CD4-positive, CD25-positive, alpha-beta regulatory T cell (primary cell): Measurements from ENCODE around the gene NCKAP5. TPM values are rescaled to one million over a fixed set of nuclear protein-coding genes. Genes with fewer than 3 reads are reported as not detected.

Experiments
- ATAC-seq, 2 donors: fragments of 150-1000 bp; cut with Tn5 transposase; one replicate each; pipeline ENCODE4 v1.10.0; 2021; ENCODE audit warnings: low read depth in 2 of 2, moderate number of reproducible peaks in 2 of 2, moderate library complexity in 1 of 2
- DNase-seq, 3 donors: peaks; one replicate each; pipeline versions ENCODE4 v3.0.0 to v3.0.0-alpha.2; 2012 to 2022; ENCODE audit warnings: mixed read lengths in 1 of 3
- H3K27ac ChIP-seq: one replicate; pipeline ENCODE4 v1.7.0; 2013; ENCODE audit warnings: mild to moderate bottlenecking, low read length; ENCODE audit not compliant: insufficient read depth, poor library complexity, severe bottlenecking
- H3K27me3 ChIP-seq: one replicate; pipeline ENCODE4 v1.7.0; 2013; ENCODE audit warnings: low read length; ENCODE audit not compliant: control insufficient read depth, insufficient read depth
- H3K36me3 ChIP-seq: one replicate; pipeline ENCODE4 v1.7.0; 2013; ENCODE audit warnings: mild to moderate bottlenecking, low read length, moderate library complexity; ENCODE audit not compliant: control insufficient read depth, insufficient read depth
- H3K4me1 ChIP-seq: 2 replicates; pipeline ENCODE4 v1.7.0; 2013; ENCODE audit warnings: mild to moderate bottlenecking, low read length; ENCODE audit not compliant: insufficient read depth, control insufficient read depth, poor library complexity, severe bottlenecking
- H3K4me3 ChIP-seq: one replicate; pipeline ENCODE4 v1.7.0; 2013; ENCODE audit warnings: low read depth, mild to moderate bottlenecking, low read length, moderate library complexity
- H3K9me3 ChIP-seq, 2 experiments: 1 replicate in 1 of 2; 2 replicates in 1 of 2; pipeline ENCODE4 v1.7.0; 2013; ENCODE audit warnings: low read length in 2 of 2, mild to moderate bottlenecking in 1 of 2, moderate library complexity in 1 of 2; ENCODE audit not compliant: control insufficient read depth in 2 of 2
- H3K27ac Mint-ChIP-seq, 3 donors: one replicate each; pipeline ENCODE4 v1.8.0; 2020 to 2022; ENCODE audit warnings: mild to moderate bottlenecking in 3 of 3, mixed read lengths in 3 of 3, moderate library complexity in 2 of 3
- H3K27me3 Mint-ChIP-seq: one replicate; pipeline ENCODE4 v1.8.0; 2022; ENCODE audit warnings: mild to moderate bottlenecking, mixed read lengths
- H3K36me3 Mint-ChIP-seq: one replicate; pipeline ENCODE4 v1.8.0; 2020; ENCODE audit warnings: mixed read lengths
- H3K4me1 Mint-ChIP-seq, 4 donors: one replicate each; pipeline ENCODE4 v1.8.0; 2020 to 2022; ENCODE audit warnings: mixed read lengths in 4 of 4, mild to moderate bottlenecking in 1 of 4
- H3K4me3 Mint-ChIP-seq, 4 donors: one replicate each; pipeline ENCODE4 v1.8.0; 2020 to 2022; ENCODE audit warnings: mild to moderate bottlenecking in 4 of 4, mixed read lengths in 4 of 4, moderate library complexity in 3 of 4
- H3K9me3 Mint-ChIP-seq, 7 donors: one replicate each; pipeline ENCODE4 v1.8.0; 2020 to 2022; ENCODE audit warnings: mixed read lengths in 7 of 7, mild to moderate bottlenecking in 3 of 7, moderate library complexity in 2 of 7
- polyA plus RNA-seq, 4 donors: library from polyadenylated mRNA; unstranded; fragments of 300-500 nt; fragmentation: Illumina TruSeq; gene quantifications; one replicate each; pipeline ENCODE4 v1.2.3, GENCODE V29; 2021
- total RNA-seq: library from RNA; stranded (reverse); gene quantifications from one replicate; pipeline ENCODE4 v1.2.3, GENCODE V29; 2022

The NCKAP5 gene
- total and polyA plus RNA-seq, 5 donors from 2014 or later: not detected

- no peak for ATAC-seq
- H3K4me1 ChIP-seq: no peaks in the 10 kb centered on the region
- DNase-seq: no peak
- H3K27me3 ChIP-seq: no peaks in the 10 kb centered on the region
- no peak overlapping the region for H3K4me3 ChIP-seq
- Mint-ChIP-seq H3K4me3 (no peak overlapping the region), H3K27ac (no peak overlapping the region), H3K9me3 (peaks cover 0 to 4% (median 2%) of the 10 kb centered on the region in 7 donors), H3K27me3 (no peaks in the 10 kb centered on the region), H3K36me3 (no peaks in the 10 kb centered on the region), H3K4me1 (no peaks in the 10 kb centered on the region)
- H3K27ac ChIP-seq: no peak overlapping the region
- no peaks in the 10 kb centered on the region for H3K9me3 ChIP-seq
- no peaks in the 10 kb centered on the region for H3K36me3 ChIP-seq
These were observed 67.3 kb downstream of the NCKAP5 start for GRCh38 chr2:133500917-133501316.

- ATAC-seq: no peak
- H3K9me3 ChIP-seq: no peaks in the 10 kb centered on the region
- no peak for DNase-seq
- Mint-ChIP-seq H3K36me3 (no peaks in the 10 kb centered on the region), H3K27me3 (no peaks in the 10 kb centered on the region), H3K4me1 (no peaks in the 10 kb centered on the region), H3K4me3 (no peak overlapping the region), H3K9me3 (peaks cover 0 to 4% (median 2%) of the 10 kb centered on the region in 7 donors), H3K27ac (no peak overlapping the region)
- no peaks in the 10 kb centered on the region for H3K27me3 ChIP-seq
- no peak overlapping the region for H3K27ac ChIP-seq
- H3K4me1 ChIP-seq: no peaks in the 10 kb centered on the region
- no peaks in the 10 kb centered on the region for H3K36me3 ChIP-seq
- no peak overlapping the region for H3K4me3 ChIP-seq
These were observed 69.3 kb downstream of the NCKAP5 start for GRCh38 chr2:133498662-133499585.

GRCh38 chr2:133497951-133498565, 70.2 kb downstream of the NCKAP5 start:
- Histone ChIP-seq H3K27ac (no peak overlapping the region), H3K4me1 (no peaks in the 10 kb centered on the region), H3K4me3 (no peak overlapping the region), H3K9me3 (no peaks in the 10 kb centered on the region), H3K27me3 (no peaks in the 10 kb centered on the region), H3K36me3 (no peaks in the 10 kb centered on the region)
- no peak overlapping the region for H3K4me3 Mint-ChIP-seq
- DNase-seq (no peak), ATAC-seq (no peak)
- no peak overlapping the region for H3K27ac Mint-ChIP-seq
- peaks cover 0 to 4% (median 2%) of the 10 kb centered on the region in 7 donors for H3K9me3 Mint-ChIP-seq
- H3K36me3 Mint-ChIP-seq: no peaks in the 10 kb centered on the region
- H3K4me1 Mint-ChIP-seq: no peaks in the 10 kb centered on the region
- H3K27me3 Mint-ChIP-seq: no peaks in the 10 kb centered on the region

GRCh38 chr2:133497270-133497893, 70.9 kb downstream of the NCKAP5 start:
- no peak overlapping the region for H3K4me3 ChIP-seq
- Mint-ChIP-seq H3K9me3 (peaks cover 0 to 4% (median 0%) of the 10 kb centered on the region in 7 donors), H3K4me1 (no peaks in the 10 kb centered on the region), H3K27ac (no peak overlapping the region), H3K27me3 (no peaks in the 10 kb centered on the region), H3K4me3 (no peak overlapping the region), H3K36me3 (no peaks in the 10 kb centered on the region)
- H3K27ac ChIP-seq: no peak overlapping the region
- H3K27me3 ChIP-seq: no peaks in the 10 kb centered on the region
- no peaks in the 10 kb centered on the region for H3K9me3 ChIP-seq
- ATAC-seq: no peak
- DNase-seq: no peak
- H3K36me3 ChIP-seq: no peaks in the 10 kb centered on the region
- H3K4me1 ChIP-seq: no peaks in the 10 kb centered on the region

DNA sequence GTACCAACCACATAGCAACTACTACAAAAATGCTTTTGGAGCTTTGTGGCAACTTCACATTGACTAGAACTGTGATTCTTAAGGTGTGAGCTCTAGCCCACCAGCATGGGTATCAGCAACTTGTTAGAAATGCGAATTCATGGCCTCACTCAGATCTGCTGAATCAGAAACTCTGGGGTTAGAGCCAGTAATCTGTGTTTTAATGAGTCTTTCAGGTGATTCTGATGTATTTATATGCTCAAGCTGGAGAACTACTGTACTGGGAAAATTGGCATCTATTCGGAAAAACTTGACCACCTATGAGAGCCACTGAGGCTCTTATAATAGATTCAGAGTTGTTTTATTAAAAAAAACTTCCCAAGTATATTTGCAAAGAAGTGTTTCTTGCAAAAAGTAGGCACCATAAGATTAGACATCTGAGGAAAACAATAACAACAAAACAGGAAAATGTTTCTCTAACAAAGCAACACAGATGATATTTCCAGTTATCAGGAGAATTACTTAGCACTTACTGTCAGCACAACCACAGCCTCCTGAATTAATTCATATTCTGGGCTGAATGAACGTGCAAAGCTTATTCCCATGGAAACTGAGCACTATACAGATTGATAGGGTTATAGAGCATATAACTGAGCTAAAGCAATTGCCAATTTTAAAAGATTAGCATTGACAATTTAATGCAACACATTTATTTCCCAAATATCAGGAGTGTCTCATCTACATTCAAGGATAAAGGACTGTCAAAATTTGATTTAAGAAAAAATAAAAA, 71.6 kb downstream of the NCKAP5 start:
- H3K36me3 Mint-ChIP-seq: no peaks in the 10 kb centered on the region
- H3K27ac Mint-ChIP-seq: no peak overlapping the region
- DNase-seq: no peak
- Histone ChIP-seq H3K36me3 (no peaks in the 10 kb centered on the region), H3K4me3 (no peak overlapping the region), H3K27ac (no peak overlapping the region), H3K9me3 (no peaks in the 10 kb centered on the region), H3K27me3 (no peaks in the 10 kb centered on the region), H3K4me1 (no peaks in the 10 kb centered on the region)
- no peaks in the 10 kb centered on the region for H3K27me3 Mint-ChIP-seq
- H3K4me1 Mint-ChIP-seq: no peaks in the 10 kb centered on the region
- ATAC-seq: no peak
- H3K4me3 Mint-ChIP-seq: no peak overlapping the region
- no peaks in the 10 kb centered on the region for H3K9me3 Mint-ChIP-seq

GRCh38 chr2:133495226-133495625, 73.0 kb downstream of the NCKAP5 start:
- DNase-seq (no peak), ATAC-seq (no peak)
- H3K9me3 ChIP-seq: no peaks in the 10 kb centered on the region
- no peak overlapping the region for H3K4me3 Mint-ChIP-seq
- no peaks in the 10 kb centered on the region for H3K27me3 ChIP-seq
- H3K4me1 ChIP-seq: no peaks in the 10 kb centered on the region
- H3K9me3 Mint-ChIP-seq: no peaks in the 10 kb centered on the region
- H3K4me1 Mint-ChIP-seq: no peaks in the 10 kb centered on the region
- H3K27ac ChIP-seq: no peak overlapping the region
- no peak overlapping the region for H3K27ac Mint-ChIP-seq
- H3K36me3 Mint-ChIP-seq: no peaks in the 10 kb centered on the region
- no peak overlapping the region for H3K4me3 ChIP-seq
- no peaks in the 10 kb centered on the region for H3K27me3 Mint-ChIP-seq
- H3K36me3 ChIP-seq: no peaks in the 10 kb centered on the region

DNA sequence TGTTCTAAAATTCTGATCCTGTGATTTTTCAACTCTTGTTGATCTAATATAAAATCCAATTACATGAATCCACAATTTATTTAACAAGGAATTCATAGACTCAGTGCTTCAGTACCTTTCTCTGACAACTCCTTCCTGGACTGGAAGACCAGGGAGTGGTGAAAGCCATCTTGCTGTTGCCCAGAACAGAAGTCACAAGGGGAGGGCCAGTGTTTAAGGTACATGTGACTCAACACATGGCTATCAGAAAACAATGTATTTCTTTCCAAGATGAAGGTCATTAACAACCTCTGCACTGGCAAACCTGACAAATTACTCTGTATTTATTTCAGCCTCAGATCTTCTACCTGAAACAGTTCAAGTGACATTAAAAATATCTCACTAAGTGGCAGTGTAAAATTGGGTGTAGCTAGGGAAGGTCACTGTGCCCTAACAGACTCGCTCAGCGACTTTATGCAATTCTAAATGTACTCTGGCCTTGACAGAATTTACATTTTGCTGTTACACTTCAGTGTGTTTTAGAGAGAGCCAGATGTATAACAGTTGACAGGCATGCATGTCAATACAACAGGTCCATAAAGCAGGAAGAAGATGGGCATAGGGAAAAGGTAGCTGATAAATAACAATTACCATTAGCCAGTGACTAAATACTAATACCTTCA, 75.4 kb downstream of the NCKAP5 start:
- Histone ChIP-seq H3K9me3 (no peaks in the 10 kb centered on the region), H3K27ac (no peak overlapping the region), H3K4me3 (no peak overlapping the region), H3K4me1 (no peaks in the 10 kb centered on the region), H3K27me3 (no peaks in the 10 kb centered on the region), H3K36me3 (no peaks in the 10 kb centered on the region)
- no peak for ATAC-seq
- no peak overlapping the region for H3K4me3 Mint-ChIP-seq
- H3K36me3 Mint-ChIP-seq: no peaks in the 10 kb centered on the region
- H3K9me3 Mint-ChIP-seq: peaks cover 0 to 3% (median 0%) of the 10 kb centered on the region in 7 donors
- H3K27me3 Mint-ChIP-seq: no peaks in the 10 kb centered on the region
- H3K27ac Mint-ChIP-seq: no peak overlapping the region
- no peaks in the 10 kb centered on the region for H3K4me1 Mint-ChIP-seq
- DNase-seq: no peak
